Fibroblast of skin of scalp (primary cell): ENCODE measurements around the gene RHBDD2. TPM values are rescaled to one million over a fixed set of nuclear protein-coding genes. Genes with fewer than 3 reads are reported as not detected.
"Not testable (repeated sequence)": the region's sequence is repeated elsewhere in the genome, so short reads cannot be mapped to it uniquely, and the experiment has no call there.

ENCODE experiments used
- DNase-seq: peaks from one replicate; pipeline ENCODE4 v3.0.0-alpha.2; 2013
- polyA plus RNA-seq, 2 experiments: library from polyadenylated mRNA; unstranded; fragments of 120-200 nt; gene quantifications; one replicate each; pipeline ENCODE4 v1.2.1, GENCODE V29; 2013; ENCODE audit not compliant: insufficient read length in 2 of 2

The RHBDD2 gene
- 31.1 TPM for polyA plus RNA-seq (2013, experiment 1 of 2; ENCODE audit: insufficient read length)
- 31.3 TPM for polyA plus RNA-seq (2013, experiment 2 of 2; ENCODE audit: insufficient read length)

DNA sequence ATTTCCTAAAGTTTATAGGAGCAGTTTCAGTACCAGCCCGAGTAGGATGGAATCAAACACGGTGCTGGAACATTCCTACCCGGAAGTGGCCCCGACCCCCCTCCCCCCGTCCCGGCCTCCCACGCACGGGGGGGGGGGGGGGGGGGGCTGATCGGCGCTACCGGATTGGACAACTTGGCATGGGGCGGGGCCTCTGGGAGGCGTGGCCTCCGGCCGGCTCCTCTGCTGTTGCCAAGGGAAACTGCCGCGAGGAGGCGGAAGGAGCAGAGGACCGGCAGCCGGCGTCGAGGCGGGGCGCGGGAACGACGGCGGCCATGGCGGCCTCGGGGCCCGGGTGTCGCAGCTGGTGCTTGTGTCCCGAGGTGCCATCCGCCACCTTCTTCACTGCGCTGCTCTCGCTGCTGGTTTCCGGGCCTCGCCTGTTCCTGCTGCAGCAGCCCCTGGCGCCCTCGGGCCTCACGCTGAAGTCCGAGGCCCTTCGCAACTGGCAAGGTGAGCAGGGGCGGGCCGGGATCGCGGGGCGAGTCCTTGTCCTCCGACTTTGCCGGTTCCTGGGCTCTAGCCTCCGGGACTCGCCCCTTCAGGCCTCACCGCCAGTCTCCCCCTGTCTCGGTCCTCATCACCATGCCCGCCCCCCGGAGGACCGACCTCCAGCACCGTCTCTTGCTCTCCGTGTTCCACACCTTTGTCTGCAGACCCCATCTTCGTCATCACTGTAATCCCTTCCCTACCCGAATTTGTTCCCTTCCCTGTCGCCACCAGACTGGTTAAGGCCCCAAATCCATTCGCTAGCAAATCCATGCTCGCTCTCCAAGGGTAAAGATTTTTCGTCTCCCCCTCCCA is at the start of gene RHBDD2:
Gene RHBDD2 (plus strand): TSS at position 266 of the 843 bp plus-strand sequence. CDS start 49 bp downstream, at position 315.
- peak; percentile 95 for DNase-seq

DNA sequence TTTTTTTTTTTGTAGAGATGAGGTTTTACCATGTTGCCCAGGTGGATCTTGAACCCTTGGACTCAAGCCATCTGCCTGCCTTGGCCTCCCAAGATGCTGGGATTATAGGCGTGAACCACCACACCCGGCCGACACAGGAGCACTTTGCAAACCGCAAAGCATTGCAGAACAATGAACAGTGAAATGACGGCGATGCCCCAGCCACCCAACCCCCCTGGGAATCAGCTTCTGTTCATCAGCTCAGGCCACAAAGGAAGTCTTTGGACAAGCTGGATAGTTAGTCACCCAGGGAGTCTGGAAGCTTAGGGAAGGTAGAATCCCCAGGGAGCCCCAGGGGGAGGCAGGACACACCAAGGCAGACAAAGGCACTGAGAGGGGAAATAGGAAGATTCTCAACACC is 49.2 kb upstream of the RHBDD2 start:
- DNase-seq = peak; percentile 47

DNA sequence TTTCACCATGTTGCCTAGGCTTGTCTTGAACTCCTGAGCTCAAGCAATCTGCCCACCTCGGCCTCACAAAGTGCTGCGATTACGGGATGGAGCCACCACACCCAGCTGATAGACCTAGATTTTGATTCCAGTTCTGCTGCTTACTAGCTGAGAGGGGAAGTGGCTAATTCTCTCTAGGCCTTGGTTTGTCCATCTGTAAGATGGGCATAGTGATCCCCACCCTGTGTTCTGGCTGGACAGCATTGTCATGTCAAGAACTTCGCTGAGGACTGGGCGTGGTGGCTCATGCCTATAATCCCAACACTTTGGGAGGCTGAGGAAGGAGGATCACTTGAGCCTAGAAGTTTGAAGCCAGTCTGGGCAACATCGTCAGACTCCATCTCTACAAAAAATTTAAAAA is 47.9 kb upstream of the RHBDD2 start:
- no peak for DNase-seq

DNA sequence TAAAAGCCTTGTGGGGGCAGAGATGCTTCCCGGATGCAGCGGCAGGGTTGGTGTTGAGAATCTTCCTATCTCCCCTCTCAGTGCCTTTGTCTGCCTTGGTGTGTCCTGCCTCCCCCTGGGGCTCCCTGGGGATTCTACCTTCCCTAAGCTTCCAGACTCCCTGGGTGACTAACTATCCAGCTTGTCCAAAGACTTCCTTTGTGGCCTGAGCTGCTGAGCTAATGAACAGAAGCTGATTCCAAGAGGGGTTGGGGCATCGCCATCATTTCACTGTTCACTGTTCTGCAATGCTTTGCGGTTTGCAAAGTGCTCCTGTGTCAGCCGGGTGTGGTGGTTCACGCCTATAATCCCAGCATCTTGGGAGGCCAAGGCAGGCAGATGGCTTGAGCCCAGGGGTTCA is 45.2 kb upstream of the RHBDD2 start:
- not testable (repeated sequence) for DNase-seq

DNA sequence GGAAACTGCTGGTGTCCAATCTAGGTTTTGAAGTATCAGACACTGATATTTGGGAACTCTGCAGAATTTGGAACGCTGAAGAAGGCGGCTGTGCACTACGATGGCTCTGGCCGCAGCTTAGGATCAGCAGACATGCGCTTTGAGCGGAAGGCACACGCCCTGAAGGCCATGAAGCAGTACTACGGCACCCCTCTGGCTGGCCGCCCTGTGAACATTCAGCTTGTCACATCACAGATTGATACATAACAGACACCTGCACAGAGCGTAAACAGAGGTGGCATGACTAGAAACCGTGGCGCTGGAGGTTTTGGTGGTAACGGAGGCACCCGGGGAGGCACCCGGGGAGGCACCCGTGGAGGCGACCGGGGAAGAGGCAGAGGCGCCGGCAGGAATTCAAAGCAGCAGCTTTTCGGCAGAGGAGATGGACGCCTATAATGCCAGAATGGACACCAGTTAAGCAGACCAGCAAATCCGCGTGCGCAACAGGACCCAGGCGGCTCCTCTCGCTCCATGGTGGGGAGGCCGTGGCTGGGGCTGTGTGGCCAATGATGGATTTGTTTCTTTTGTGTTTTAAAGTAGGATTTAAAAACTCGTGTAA is 43.0 kb upstream of the RHBDD2 start:
- DNase-seq = no peak

DNA sequence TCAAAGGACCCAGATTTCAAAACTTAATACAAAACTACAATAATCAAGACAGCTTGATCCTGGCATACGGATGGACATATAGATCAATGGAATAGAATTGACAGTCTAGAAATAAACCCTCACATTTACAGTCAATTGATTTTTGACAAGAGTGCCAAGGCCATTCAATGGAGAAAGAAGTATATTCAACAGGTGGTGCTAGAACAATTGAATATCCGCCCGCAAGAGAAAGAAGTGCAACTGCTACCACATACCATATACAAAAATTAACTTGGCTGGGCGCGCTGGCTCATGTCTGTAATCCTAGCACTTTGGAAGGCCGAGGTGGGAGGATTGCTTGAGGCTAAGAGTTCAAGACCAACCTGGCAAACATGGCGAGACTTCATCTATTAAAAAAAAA is 42.0 kb upstream of the RHBDD2 start:
- DNase-seq = no peak

DNA sequence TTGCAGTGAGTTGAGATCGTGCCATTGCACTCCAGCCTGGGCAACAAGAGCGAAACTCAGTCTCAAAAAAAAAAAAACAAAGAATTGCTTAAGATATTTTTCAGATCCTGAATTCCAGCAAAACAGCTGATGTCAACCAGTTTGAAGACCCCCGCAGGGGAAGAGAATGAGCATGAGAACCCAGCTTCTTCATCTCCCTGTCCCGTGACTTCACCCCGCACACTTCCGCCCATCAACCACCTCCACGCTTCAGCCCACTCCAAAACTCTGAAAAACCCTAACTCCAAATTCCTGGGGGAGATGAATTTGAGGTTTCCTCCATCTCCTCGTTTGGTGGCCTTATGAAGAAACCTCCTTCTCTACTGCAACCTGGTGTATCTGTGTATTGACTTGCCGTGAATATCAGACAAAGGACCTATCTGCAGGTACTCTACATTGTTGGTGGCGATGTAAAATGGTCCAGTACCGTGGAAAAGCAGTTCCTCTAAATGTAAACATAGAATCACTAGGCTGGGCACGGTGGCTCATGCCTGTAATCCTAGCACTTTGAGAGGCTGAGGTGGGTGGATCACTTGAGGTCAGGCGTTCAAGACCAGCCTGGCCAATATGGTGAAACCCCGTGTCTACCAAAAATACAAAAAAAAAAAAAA is 40.4 kb upstream of the RHBDD2 start:
- DNase-seq = not testable (repeated sequence)

DNA sequence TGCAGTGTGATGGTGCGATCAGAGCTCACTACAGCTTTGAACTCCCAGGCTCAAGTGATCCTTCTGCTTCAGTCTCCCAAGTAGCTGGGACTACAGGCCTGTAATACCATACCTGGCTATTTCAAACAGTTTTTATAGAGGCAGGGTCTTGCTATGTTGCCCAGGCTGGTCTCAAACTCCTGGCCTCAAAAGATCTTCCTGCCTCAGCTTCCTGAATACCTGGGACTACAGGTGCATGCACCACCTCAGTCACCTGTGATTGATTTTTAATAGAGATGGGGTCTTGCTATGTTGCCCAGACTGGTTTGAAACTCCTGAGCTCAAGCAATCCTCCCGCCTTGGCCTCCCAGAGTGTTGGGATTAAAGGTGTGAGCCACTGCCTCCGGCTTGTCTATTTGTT is 38.8 kb upstream of the RHBDD2 start:
- no peak for DNase-seq

DNA sequence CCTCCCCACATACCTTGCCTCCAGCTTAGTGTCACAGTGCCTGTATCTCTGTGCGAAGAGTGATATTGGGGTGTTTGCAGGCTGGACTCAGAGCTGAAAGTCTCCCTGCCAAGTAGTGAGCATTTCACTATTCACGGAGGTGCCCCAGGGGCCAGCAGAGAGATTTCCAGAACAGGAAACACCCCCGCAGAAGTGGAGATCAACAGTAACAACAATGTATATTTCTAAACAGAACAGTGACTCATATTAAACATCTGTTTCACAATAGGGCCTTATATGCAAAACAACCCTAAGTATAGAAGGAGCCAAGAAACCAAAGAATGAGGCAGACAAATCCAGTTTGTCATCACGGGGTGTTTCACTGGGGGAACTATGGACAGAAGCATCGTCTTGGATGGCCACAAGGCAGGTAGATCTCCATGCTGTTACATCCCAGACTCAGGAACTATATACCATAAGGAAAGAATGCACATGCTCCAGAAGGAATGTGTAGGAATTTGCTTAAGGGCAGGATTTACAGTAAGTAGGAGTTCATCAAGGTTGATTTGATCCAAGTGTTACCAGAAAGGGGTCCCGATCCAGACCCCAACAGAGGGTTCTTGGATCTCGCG is 35.9 kb upstream of the RHBDD2 start:
- DNase-seq = peak; percentile 64

DNA sequence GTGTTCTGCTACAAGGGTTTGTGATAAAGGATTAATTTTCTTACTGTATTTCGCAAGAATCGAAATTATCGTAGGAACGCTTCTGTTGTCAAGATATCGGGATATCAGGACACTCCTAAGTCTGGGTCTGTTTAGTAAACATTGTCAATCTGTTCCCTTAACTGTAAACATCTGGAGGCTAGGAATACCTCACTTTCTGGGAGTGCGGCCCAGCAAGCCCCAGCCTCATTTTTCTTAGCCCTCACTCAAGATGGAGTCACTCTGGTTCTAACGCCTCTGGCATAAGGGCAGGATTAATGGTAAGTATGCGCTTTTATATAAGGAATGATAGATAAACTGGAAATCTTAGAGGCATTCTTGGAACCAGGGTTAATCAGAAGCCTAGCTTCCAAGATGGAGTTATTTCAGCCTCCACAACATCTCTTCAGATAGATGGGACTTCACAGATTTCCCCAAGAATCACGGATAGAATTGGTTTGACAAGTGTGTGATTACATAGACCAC is 35.2 kb upstream of the RHBDD2 start:
- DNase-seq = no peak

DNA sequence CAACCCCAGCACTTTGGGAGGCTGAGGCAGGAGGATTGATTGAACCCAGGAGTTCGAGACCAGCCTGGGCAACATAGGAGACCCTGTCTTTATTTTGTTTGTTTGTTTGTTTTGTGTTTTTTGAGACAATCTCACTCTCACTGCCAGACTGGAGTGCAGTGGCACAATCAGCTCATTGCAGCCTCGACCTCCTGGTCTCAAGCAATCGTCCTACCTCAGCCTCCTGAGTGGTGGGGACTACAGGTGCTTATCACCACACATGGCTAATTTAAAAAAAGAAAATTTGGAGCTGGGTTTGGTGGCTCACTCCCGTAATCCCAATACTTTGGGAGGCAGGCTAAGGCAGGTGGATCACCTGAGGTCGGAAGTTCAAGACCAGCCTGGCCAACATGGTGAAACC is 34.7 kb upstream of the RHBDD2 start:
- no peak for DNase-seq

DNA sequence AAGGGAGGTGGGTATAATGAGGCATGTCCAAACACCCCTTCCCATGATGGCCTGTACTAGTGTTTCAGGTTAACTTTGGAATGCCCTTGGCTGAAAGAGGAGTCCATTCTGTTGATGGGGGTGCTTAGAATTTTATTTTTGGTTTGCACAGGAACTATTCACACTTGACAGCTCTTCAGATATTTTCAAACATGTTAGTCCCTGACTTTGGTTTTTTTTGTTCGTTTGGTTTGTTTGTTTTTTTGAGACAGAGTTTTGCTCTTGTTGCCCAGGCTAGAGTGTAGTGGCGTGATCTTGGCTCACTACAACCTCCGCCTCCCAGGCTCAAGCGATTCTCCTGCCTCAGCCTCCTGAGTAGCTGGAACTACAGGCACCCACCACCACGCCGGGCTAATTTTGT is 33.7 kb upstream of the RHBDD2 start:
- DNase-seq = not testable (repeated sequence)

DNA sequence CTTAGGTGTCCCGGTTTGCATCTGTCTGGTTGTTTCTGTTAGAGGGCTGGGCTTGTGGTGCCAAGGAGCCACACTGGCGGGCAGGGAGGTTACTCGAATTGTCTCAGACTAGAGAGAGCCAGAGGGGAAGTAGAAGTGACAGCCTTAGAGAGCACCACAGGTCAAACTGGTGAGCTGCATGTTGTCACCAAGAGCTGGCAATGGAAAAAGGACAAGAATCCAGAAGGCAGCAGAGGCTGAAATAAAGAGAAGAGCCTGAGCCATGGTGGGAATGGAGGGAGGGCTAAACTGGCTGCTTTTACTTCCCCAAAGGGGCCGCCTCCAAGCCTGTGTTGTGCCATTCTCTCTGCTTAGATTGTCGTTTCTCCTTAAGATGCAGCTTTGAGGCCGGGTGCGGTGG is 31.1 kb upstream of the RHBDD2 start:
- DNase-seq = no peak

DNA sequence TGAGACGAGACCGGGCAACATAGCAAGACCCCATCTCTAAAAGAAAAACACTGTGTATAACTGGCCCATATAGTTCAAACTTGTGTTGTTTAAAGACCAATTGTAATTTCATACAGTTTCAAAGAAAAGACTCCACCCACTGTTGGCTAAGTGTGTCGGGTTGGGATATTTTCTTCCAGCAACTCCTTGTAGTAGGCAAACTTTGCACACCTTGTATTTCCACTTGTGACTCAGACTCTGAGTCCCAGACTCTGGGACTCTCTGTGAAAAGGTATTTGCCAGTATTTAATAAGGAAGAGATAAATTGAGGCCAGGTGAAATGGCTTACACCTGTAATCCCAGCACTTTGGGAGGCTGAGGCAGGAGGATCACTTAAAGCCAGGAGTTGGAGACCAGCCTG is 29.3 kb upstream of the RHBDD2 start:
- no peak for DNase-seq

DNA sequence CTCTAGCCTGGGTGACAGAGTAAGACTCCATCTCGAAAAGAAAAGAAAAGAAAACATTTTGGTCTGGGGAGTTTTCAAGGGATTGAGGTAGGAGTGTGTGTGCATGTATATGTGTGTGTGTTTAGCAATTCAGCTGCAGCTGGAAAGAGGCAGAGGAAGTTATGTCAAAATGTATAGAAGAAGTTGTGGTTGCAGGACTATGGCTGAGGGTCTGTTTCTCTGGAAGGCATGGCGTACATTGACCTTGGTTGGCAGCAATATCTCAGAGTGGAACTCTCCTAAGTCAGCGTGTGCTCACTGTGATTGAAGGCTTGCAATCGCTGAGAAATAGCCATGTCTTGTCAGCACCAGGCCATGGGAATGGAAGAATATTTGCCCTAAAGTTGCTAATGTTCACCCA is 28.6 kb upstream of the RHBDD2 start:
- DNase-seq = no peak

DNA sequence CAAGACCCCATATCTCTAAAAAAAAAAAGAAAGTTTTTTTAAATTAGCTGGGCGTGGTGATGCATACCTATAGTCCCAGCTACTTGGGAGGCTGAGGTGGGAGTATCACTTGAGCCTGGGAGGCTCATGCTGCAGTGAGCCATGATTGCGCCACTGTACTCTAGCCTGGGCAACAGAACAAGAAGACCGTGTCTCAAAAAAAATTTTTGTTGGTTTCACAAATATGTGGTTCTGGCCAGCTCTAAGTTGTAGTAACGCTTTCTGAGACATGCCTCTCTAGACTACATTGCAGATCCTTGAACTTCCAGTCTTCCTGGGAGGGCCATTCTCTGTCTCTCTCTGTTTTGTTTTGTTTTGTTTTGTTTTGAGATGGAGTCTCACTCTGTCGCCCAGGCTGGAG is 24.6 kb upstream of the RHBDD2 start:
- DNase-seq = peak; percentile 38

DNA sequence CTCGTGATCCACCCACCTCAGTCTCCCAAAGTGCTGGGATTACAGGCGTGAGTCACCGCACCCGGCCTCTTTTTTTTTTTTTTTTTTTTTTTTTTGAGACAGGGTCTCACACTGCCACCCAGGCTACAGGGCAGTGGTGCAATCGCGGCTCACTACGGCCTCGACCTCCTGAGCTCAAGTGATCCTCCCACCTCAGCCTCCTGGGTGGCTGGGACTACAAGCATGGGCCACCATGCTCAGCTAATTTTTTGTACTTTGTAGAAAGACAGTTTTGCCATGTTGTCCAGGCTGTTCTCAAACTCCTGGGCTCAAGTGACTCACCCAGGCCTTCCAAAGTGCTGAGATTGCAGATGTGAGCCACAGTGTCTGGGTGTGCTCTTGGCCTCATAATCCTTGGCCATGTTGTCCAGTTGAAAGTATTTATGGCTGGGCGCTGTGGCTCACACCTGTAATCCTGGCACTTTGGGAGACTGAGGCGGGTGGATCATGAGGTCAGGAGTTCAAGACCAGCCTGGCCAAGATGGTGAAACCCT is 24.0 kb upstream of the RHBDD2 start:
- not testable (repeated sequence) for DNase-seq

DNA sequence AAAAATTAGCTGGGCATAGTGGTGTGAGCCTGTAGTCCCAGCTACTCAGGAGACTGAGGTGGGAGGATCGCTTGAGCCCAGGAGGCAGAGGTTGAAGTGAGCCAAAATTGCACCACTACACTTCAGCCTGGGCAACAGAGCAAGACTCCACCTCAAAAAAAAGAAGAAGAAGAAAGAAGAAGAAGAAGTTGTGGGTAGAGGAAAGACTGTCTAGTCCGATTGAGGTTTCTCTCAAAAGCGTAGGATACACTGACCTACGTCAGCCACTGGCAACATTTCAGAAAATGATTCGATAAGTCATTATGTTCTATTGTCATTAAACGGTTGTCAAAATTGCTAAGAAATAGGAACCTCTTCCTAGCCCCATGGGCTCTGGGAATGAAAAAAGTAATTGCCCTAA is 22.3 kb upstream of the RHBDD2 start:
- DNase-seq = no peak

DNA sequence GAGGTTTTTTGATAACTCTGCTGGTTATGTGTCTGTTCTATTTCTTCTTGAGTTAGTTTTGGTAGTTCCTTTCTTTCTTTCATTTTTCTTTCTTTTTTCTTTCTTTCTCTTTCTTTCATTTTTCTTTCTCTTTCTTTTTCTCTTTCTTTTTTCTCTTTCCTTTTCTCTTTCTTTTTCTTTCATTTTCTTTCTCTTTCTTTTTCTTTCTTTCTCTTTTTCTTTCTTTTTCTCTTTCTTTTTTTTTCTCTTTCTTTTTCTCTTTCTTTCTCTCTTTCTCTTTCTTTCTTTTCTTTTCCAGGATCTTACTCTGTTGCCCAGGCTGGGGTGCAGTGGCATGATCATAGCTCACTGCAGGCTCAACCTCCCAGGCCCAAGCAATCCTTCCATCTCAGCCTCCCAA is 20.4 kb upstream of the RHBDD2 start:
- no peak for DNase-seq

DNA sequence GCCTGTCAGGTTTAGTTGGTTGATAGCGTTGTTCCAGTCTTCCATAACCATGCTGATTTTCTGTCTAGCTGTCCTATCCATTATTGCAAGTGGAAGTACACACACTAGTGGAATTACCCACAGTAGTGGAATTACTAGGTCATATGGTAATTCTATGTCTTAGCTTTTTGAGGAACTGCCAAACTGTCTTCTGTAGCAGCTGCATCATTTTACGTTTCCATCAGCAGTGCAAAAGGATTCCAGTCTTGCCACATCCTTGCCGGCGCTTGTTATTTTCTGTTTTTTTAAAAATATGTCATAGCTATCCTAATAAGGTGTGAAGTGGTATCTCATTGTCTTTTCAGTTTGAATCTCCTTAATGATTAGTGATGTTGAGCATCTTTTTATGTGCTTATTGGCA is 17.2 kb upstream of the RHBDD2 start:
- DNase-seq = peak; percentile 24

DNA sequence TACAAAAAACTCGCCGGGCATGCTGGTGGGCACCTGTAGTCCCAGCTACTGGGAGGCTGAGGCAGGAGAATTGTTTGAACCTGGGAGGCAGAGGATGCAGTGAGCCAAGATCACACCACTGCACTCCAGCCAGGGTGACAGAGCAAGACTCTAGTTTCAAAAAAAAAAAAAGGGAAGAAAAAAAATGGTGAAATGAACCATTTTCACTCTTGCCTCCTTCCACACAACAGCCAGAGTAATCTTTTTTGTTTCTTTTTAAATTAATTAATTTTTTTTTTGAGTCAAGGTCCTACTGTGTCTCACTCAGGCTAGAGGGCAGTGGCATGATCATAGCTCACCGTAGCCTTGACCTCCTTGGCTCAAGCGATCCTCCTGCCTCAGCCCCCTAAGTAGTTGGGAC is 14.6 kb upstream of the RHBDD2 start:
- not testable (repeated sequence) for DNase-seq

DNA sequence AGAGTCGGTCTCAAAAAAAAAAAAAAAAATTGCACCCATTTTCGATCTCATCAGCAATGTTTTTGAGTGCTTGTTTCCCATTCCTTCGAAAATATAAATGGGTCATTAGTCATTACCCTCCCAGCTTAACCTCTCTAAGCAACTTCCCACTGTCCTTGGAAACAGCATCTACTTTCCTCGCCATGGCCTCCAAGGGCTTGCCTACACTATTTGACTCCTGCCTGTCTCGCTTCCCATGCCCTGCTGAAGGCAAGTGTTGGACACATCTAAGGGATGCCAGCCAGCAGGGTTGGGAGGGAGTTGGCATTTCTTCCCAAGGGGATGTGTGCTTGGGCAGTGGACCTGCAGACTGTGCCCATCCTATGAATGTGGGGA is 12.7 kb upstream of the RHBDD2 start:
- no peak for DNase-seq
